ENCODE results near the gene CXCR4. TPM values are rescaled to one million over a fixed set of nuclear protein-coding genes. Genes with fewer than 3 reads are reported as not detected.

CXCR4 gene
- total RNA-seq, 1 experiment from 2014 or later: 164 TPM

DNA sequence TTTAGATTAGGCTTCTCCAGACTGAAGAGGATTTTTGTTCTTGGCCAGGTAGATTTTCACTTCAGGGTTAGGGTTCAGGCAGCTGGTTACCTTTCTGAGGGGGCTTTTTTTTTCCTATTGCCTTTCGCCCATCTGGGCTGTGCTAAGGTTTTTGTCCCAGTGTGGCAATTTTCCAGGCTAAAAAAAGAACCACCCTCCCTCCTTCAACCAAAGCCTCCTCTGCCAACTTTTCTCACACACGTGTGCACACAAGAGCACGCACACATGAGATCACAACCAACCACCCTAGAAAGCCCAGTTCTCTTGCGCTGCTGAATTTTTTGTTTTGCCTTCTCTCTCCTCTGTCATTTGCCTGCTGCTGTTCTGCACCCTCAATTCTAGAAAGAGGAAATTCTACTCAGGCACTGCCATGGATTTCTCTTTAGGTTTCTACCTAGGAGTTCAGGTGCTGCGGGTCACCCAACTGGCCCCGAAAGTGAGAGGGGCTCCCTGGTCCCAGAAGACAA, 8.5 kb upstream of the CXCR4 start:
- Histone ChIP-seq H3K9me3 (replicated peaks) (no peaks in the 10 kb centered on the region), H3K4me3 (peak overlapping the region; percentile 28), H3K27ac (no peak overlapping the region), H3K36me3 (no peaks in the 10 kb centered on the region), H3K4me1 (peaks cover 38% of the 10 kb centered on the region), H3K27me3 (no peaks in the 10 kb centered on the region; the same call in 1 of the 2 replicates)
- no peak for DNase-seq

- Histone ChIP-seq H3K36me3 (no peaks in the 10 kb centered on the region), H3K27me3 (no peaks in the 10 kb centered on the region; the same call in 1 of the 2 replicates), H3K9me3 (replicated peaks) (no peaks in the 10 kb centered on the region), H3K4me3 (peak overlapping the region; percentile 28), H3K27ac (no peak overlapping the region), H3K4me1 (peaks cover 42% of the 10 kb centered on the region)
- peak in 1 of 2 experiments; percentile 30 for DNase-seq
Observed at GRCh38 chr2:136126021-136126420, 8.1 kb upstream of the CXCR4 start.

GRCh38 chr2:136125236-136125635, 7.3 kb upstream of the CXCR4 start:
- H3K9me3 ChIP-seq (replicated peaks): no peaks in the 10 kb centered on the region
- H3K27ac ChIP-seq: no peak overlapping the region
- no peaks in the 10 kb centered on the region; the same call in 1 of the 2 replicates for H3K27me3 ChIP-seq
- no peaks in the 10 kb centered on the region for H3K36me3 ChIP-seq
- H3K4me3 ChIP-seq: no peak overlapping the region; the same call in 1 of the 2 replicates
- peaks cover 50% of the 10 kb centered on the region for H3K4me1 ChIP-seq
- peak in 1 of 2 experiments; percentile 62 for DNase-seq

DNA sequence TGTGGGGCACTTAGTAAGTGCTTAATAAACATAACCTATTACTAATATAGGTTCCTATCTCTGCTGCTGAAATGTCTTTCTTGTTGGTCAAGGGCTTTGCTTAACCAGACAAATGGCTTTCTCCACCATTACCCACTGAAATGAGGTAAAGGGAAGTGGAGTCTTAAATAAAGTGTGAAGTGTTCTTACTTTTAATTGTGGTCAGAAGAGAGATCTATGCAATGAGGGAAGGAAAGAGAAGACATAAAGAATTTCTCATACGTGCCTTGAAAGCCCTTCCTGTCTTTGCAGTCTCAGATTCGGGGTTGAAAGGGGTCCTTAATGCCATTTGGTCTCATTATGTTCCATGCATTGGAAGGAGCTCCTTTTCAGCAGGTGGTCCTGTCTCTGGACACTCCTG, 6.9 kb upstream of the CXCR4 start:
- Histone ChIP-seq H3K36me3 (no peaks in the 10 kb centered on the region), H3K27me3 (no peaks in the 10 kb centered on the region; the same call in 1 of the 2 replicates), H3K27ac (no peak overlapping the region), H3K4me3 (no peak overlapping the region), H3K4me1 (peaks cover 52% of the 10 kb centered on the region), H3K9me3 (replicated peaks) (no peaks in the 10 kb centered on the region)
- DNase-seq: no peak

DNA sequence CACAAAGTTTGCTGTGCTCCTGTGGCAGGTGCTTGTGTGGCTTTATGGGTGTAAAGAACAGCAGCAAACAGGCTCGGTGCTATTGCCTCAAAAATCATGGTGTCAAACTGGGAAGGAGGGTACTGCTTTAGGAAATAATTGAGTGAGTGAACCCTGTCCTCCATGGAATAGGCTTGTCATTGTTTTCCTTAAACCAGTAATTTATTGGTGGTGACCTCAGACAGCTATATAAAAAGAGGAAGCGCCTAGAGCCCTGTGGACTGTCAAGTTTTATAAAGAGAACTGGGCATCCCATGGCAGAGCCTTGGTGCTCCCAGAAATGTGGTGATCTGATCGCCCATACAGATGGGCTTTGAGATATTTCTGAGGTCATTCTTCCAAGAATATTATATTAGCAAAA, 4.7 kb upstream of the CXCR4 start:
- no peak overlapping the region for H3K4me3 ChIP-seq
- H3K36me3 ChIP-seq: no peaks in the 10 kb centered on the region
- H3K27me3 ChIP-seq: no peaks in the 10 kb centered on the region; the same call in 1 of the 2 replicates
- DNase-seq: no peak
- no peaks in the 10 kb centered on the region for H3K9me3 ChIP-seq (replicated peaks)
- H3K27ac ChIP-seq: no peak overlapping the region
- H3K4me1 ChIP-seq: peaks cover 52% of the 10 kb centered on the region

- H3K9me3 ChIP-seq (replicated peaks): no peaks in the 10 kb centered on the region
- peak overlapping the region; percentile 2; the same call in 1 of the 2 replicates for H3K27ac ChIP-seq
- H3K27me3 ChIP-seq: no peaks in the 10 kb centered on the region
- DNase-seq: peak in 1 of 2 experiments; percentile 50
- no peaks in the 10 kb centered on the region for H3K36me3 ChIP-seq
- H3K4me1 ChIP-seq: peaks cover 44% of the 10 kb centered on the region
- no peak overlapping the region for H3K4me3 ChIP-seq
Observed at GRCh38 chr2:136121204-136121910, 3.4 kb upstream of the CXCR4 start.

- no peaks in the 10 kb centered on the region for H3K9me3 ChIP-seq (replicated peaks)
- H3K4me1 ChIP-seq: peaks cover 35% of the 10 kb centered on the region
- no peaks in the 10 kb centered on the region for H3K27me3 ChIP-seq
- peak overlapping the region; percentile 77 for H3K4me3 ChIP-seq
- H3K36me3 ChIP-seq: peaks cover 10% of the 10 kb centered on the region
- H3K27ac ChIP-seq: peak overlapping the region; percentile 79
- DNase-seq: peak; percentile 53 to 77
Observed at GRCh38 chr2:136119717-136120675, 2.0 kb upstream of the CXCR4 start.

DNA sequence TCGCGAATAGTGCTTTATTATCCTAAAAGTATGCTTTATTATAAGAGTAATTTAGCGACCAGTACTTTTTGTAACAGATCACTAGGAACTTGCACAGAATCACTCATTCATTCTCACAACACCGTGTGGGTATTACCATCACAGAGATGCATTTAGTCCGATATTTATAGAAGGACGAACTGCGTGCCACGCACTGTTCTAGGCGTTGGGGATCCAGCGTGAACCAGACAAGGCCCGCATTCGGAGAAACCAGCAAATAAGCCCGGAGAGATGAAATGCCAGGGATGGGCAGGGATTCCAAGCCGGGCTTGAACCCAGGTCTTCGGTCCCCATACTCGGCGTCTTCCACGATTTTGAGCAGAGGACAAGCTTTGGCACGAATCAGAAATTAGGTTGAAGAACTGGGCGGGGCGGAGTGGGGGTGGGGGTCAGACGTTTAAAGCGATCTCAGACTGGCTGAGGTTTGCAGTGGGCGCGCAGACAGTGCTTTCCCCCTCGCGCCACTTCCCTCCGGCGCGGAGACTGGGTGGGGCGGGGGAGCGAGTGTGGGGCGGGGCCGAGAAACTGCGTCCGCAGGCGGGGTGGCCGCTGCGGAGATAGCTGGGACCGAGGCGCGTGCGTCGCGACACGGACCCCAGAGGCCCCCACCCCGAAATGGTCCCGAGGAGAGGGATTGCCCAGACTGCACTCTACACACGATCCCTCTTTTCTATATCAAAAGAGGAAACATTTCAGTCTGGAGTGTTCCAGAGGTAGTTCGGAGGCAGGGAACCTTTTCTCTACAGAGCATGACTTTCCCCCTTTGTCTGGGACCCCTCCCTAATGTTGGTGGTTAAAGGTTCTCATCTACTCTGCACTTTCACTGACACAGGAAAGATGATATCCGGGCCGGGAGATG, 1.1 kb upstream of the CXCR4 start:
- H3K27ac ChIP-seq: peak overlapping the region; percentile 79
- H3K27me3 ChIP-seq: no peaks in the 10 kb centered on the region
- H3K9me3 ChIP-seq (replicated peaks): no peaks in the 10 kb centered on the region
- peak overlapping the region; percentile 77 for H3K4me3 ChIP-seq
- peaks cover 19% of the 10 kb centered on the region for H3K36me3 ChIP-seq
- H3K4me1 ChIP-seq: peaks cover 40% of the 10 kb centered on the region
- DNase-seq: peak; percentile 88 to 91

- peaks cover 33% of the 10 kb centered on the region for H3K36me3 ChIP-seq
- H3K4me1 ChIP-seq: peaks cover 37% of the 10 kb centered on the region
- peak overlapping the region; percentile 79 for H3K27ac ChIP-seq
- DNase-seq: peak; percentile 61 to 63
- H3K4me3 ChIP-seq: peak overlapping the region; percentile 77
- H3K27me3 ChIP-seq: no peaks in the 10 kb centered on the region
- no peaks in the 10 kb centered on the region for H3K9me3 ChIP-seq (replicated peaks)
Observed at GRCh38 chr2:136117391-136117841, 533 bp downstream of the CXCR4 start.

DNA sequence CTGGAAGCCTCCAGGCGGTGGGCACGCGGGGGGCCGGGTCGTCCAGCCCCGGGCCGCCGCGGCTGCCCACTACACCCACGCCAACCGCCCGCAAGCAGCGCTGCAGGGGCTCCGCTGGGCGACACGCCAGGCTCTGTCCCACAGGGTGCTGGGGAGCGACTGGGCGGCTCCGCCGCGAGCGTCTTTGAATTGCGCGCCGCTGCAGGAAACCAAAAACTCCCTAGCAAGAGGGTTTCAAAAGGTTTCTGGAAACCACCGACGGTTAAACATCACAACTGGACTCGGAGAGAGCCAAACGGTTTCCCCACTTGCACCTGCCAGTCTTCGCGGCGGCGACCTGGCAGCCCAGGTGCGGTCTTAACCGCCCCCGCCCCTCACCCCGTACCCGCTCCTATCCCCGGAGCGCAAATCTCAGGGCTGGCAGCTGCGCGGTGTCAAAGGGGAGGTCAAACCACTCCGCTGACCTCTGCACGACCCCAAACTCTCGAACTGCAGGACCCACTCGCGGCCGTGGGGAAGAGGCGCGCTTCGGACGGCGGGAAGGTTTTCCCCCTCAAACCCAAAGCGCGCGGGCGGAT, 1.0 kb downstream of the CXCR4 start:
- Histone ChIP-seq H3K36me3 (peaks cover 33% of the 10 kb centered on the region), H3K27ac (peak overlapping the region; percentile 79), H3K27me3 (no peaks in the 10 kb centered on the region), H3K4me3 (peak overlapping the region; percentile 77), H3K4me1 (peaks cover 33% of the 10 kb centered on the region), H3K9me3 (replicated peaks) (no peaks in the 10 kb centered on the region)
- DNase-seq: peak; percentile 47 to 50

DNA sequence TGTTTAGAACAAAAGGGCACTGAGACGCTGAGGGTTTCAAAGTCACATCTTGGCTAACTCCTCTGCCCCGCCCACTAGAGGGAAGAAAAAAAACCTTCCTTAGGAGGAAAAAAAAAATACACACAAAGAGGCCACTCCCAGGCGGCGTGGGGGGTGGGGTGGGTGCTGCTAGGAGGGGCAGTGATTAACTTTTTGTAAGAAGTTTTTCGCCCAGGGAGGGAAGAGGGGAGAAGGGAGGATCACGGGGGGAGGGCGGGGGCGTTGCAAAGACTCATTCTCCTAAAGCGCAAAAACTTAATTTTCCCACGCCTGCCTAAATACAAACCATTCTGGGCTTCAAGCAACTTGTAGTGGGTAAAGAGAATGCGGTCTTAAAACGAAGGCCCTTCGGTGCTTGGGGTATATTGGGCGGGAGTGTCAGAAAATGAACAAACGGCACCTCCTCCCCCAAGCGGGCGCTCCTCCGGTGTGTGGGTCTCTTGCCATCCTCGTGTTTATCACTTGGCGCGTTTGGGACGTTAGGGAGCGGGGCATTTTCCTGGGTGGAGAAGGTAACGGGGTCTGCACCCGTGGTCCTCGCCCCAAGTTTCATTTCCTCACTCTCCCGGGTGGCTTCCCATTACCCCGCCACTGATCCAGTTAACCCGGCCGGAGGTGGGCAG, 1.7 kb downstream of the CXCR4 start:
- Histone ChIP-seq H3K27ac (peak overlapping the region; percentile 79), H3K27me3 (no peaks in the 10 kb centered on the region), H3K4me3 (peak overlapping the region; percentile 77), H3K4me1 (peaks cover 27% of the 10 kb centered on the region), H3K9me3 (replicated peaks) (no peaks in the 10 kb centered on the region), H3K36me3 (peaks cover 33% of the 10 kb centered on the region)
- DNase-seq: peak; percentile 71 to 73

DNA sequence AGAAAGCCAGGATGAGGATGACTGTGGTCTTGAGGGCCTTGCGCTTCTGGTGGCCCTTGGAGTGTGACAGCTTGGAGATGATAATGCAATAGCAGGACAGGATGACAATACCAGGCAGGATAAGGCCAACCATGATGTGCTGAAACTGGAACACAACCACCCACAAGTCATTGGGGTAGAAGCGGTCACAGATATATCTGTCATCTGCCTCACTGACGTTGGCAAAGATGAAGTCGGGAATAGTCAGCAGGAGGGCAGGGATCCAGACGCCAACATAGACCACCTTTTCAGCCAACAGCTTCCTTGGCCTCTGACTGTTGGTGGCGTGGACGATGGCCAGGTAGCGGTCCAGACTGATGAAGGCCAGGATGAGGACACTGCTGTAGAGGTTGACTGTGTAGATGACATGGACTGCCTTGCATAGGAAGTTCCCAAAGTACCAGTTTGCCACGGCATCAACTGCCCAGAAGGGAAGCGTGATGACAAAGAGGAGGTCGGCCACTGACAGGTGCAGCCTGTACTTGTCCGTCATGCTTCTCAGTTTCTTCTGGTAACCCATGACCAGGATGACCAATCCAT, 2.7 kb downstream of the CXCR4 start:
- Histone ChIP-seq H3K4me1 (peaks cover 20% of the 10 kb centered on the region), H3K27me3 (no peaks in the 10 kb centered on the region), H3K4me3 (peak overlapping the region; percentile 77; the same call in 1 of the 2 replicates), H3K36me3 (peaks cover 33% of the 10 kb centered on the region), H3K9me3 (replicated peaks) (no peaks in the 10 kb centered on the region), H3K27ac (no peak overlapping the region)
- peak in 1 of 2 experiments; percentile 28 for DNase-seq

DNA sequence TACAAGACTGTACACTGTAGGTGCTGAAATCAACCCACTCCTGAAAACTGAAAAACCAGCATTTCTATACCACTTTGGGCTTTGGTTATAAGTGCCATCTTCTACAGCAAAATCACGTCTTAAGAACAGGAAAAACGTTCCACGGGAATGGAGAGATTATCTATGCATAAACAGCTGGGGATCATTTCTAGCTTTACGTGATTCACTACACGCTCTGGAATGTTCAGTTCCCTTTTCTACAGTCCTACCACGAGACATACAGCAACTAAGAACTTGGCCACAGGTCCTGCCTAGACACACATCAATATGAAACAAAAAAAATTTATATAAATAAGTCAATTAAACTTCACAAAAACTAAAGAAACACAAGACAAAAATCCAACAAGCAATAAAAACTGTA, 3.6 kb downstream of the CXCR4 start:
- peaks cover 17% of the 10 kb centered on the region for H3K4me1 ChIP-seq
- no peak overlapping the region for H3K27ac ChIP-seq
- peaks cover 33% of the 10 kb centered on the region for H3K36me3 ChIP-seq
- no peaks in the 10 kb centered on the region for H3K27me3 ChIP-seq
- H3K9me3 ChIP-seq (replicated peaks): no peaks in the 10 kb centered on the region
- no peak overlapping the region for H3K4me3 ChIP-seq
- peak; percentile 10 to 50 for DNase-seq

Measured in SJCRH30 (cell line).